Epidermal melanocyte (primary cell): ENCODE results near the gene ZNF808.
"Not testable (repeated sequence)": the region's sequence is repeated elsewhere in the genome, so short reads cannot be mapped to it uniquely, and the experiment has no call there.

ENCODE experiments used
- DNase-seq: peaks from one replicate; pipeline ENCODE4 v3.0.0; 2011; ENCODE audit warnings: low spot score; ENCODE audit not compliant: insufficient read length

The ZNF808 gene

GRCh38 chr19:52535771-52536447, 8.4 kb downstream of the ZNF808 start:
- no peak for DNase-seq

GRCh38 chr19:52536448-52536800, 9.0 kb downstream of the ZNF808 start:
- DNase-seq: no peak

GRCh38 chr19:52538815-52539214, 11.3 kb downstream of the ZNF808 start:
- DNase-seq: not testable (repeated sequence)

GRCh38 chr19:52541176-52541575, 13.7 kb downstream of the ZNF808 start:
- DNase-seq: not testable (repeated sequence)

- DNase-seq: no peak
These were observed 14.1 kb downstream of the ZNF808 start for GRCh38 chr19:52541608-52542007.

GRCh38 chr19:52542541-52542940, 15.1 kb downstream of the ZNF808 start:
- not testable (repeated sequence) for DNase-seq

GRCh38 chr19:52542984-52543664, 15.7 kb downstream of the ZNF808 start:
- no peak for DNase-seq

DNA sequence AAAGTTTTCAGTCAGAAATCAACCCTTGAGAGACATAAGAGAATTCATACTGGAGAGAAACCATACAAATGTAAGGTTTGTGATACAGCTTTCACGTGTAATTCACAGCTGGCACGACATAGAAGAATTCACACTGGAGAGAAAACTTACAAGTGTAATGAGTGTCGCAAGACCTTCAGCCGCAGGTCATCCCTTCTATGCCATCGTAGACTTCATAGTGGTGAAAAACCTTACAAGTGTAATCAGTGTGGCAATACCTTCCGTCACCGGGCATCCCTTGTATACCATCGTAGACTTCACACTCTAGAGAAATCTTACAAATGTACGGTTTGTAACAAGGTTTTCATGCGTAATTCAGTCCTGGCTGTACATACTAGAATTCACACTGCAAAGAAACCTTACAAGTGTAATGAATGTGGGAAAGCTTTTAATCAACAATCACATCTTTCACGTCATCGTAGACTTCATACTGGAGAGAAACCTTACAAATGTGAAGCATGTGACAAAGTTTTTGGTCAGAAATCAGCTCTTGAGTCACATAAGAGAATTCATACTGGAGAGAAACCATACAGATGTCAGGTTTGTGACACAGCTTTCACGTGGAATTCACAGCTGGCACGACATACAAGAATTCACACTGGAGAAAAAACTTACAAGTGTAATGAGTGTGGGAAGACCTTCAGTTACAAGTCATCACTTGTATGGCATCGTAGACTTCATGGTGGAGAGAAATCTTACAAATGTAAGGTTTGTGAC, 26.9 kb downstream of the ZNF808 start:
- DNase-seq: no peak

- no peak for DNase-seq
These were observed 29.9 kb downstream of the ZNF808 start for GRCh38 chr19:52557231-52557995.

- DNase-seq: not testable (repeated sequence)
These were observed 31.4 kb downstream of the ZNF808 start for GRCh38 chr19:52558732-52559445.

DNA sequence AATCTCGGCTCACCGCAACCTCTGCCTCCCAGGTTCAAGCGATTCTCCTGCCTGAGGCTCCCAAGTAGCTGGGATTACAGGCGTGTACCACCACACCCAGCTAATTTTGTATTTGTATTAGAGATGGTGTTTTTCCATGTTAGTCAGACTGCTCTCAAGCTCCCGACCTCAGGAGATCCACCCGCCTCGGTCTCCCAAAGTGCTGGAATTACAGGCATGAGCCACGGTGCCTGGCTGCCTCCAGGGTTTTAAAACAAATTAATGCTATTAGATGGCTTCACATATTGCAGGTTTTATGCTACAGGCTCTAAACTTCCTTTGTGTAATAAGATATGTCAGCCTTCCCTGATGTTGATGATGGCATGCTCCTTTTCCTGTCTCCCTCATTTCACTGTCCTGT, 34.1 kb downstream of the ZNF808 start:
- not testable (repeated sequence) for DNase-seq

GRCh38 chr19:52566121-52566520, 38.7 kb downstream of the ZNF808 start:
- no peak for DNase-seq

GRCh38 chr19:52566588-52566987, 39.1 kb downstream of the ZNF808 start:
- DNase-seq: no peak

DNA sequence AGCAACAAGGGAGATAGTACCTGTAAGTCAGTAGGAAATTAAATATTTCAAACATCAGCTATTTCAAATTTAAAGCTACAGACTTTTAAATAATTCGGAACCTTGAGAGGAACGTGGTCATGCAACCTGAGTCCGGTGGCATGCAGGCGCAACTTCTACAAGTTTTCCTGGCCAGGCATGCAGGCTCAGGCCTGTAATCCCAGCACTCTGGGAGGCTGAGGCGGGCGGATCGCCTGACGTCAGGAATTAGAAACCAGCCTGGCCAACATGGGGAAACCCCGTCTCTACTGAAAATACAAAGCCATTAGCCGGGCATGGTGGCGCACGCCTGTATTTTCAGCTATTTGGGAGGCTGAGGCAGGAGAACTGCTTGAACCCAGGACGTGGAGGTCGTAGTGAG, 40.5 kb downstream of the ZNF808 start:
- no peak for DNase-seq

- not testable (repeated sequence) for DNase-seq
These were observed 42.2 kb downstream of the ZNF808 start for GRCh38 chr19:52569638-52569999.

DNA sequence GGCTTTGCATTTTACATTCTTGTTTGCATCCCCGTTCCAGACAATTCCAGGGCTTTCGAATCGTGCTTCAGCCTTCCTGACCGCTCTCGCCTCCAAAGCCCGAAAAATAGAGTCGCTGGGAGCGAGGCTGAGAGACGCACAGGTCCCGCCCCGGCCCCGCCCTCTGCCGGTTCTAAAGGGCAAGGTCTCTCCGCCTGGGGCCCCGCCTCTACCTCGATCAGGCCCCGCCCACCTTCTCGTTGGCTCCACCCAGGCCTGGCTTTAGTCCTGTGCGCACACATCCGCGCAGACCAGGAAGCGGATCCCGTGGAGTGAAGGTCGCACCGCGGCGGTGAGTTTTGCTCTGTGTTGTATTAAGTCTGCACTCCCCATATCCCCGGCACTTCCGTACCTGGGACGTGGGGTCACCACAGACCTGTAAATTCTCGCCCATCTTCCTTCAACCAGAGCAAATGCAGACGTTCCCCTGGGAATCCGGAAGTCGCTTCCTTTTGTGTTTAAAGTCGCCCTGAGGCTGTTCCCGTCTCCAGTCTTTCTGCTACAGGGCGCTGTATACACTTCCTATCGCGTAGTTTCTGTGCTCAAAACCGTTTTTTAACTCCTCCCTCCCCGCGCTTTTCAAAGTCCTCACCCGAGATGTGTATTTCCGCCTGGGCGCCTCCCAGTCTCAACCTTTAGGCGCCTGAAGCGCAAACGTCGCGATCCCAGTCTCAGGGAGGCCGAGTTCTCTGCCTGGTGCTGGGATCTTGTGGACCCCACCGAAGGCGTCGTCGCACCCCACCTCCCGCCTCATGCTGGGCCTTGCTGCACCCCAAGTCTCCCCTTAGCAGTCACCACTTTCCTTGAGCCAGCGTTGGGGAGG, 42.8 kb downstream of the ZNF808 start, which contains the start of gene ZNF701:
Gene ZNF701, plus strand, starts transcription at position 288 of the 862 bp plus-strand sequence. CDS start 3,861 bp downstream, outside the sequence.
- DNase-seq: peak; percentile 69

DNA sequence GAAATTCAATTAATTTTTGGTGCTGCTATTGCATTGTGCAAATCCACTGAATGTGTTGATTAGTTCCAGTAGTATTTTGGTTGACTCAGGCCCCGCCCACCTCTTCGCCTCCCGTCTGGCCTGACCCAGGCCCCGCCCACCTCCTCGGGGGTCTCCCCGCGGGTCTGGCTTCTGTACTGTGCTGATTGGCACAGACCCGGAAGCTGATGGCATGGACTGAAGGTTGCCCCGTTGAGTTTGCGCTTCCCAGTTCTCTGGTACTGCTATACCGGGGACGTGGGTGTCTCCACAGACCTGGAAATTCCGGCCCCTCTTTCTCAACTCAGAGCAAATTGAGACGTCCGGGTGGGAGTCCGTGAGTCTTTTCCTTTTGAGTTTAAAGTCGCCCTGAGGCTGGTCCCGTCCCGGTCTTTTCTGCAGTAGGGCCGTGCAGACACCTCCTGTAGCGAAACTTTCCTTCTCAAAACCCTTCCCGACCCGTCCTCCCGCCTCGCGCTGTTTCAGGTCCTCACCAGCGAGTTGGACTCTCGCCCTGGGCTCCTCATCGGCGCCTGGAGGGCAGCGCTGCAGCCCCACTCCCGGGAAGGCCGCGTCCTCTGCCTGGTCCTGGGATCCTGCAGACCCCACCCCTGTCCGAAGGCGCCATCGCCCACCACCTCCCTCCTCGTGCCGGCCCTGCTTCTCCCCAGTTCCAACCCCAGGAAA, 57.4 kb downstream of the ZNF808 start:
- no peak for DNase-seq

GRCh38 chr19:52585604-52586003, 58.1 kb downstream of the ZNF808 start:
- DNase-seq: no peak

- no peak for DNase-seq
These were observed 63.3 kb downstream of the ZNF808 start for GRCh38 chr19:52590728-52591127.
